MV-4-11 (cell line): Measurements from ENCODE around the gene CFAP221.
A peak's percentile ranks its signal among the peaks of the same experiment; 100 is the strongest.
"Not testable (repeated sequence)": the region's sequence is repeated elsewhere in the genome, so short reads cannot be mapped to it uniquely, and the experiment has no call there.

Source experiments
- DNase-seq: peaks from one replicate; lab custom pipeline; 2025; lab: John Stamatoyannopoulos, UW

CFAP221 gene

GRCh38 chr2:119590873-119591272, 46.6 kb downstream of the CFAP221 start:
- no peak for DNase-seq

- DNase-seq: no peak
Measured at GRCh38 chr2:119591523-119591922, 47.3 kb downstream of the CFAP221 start.

- DNase-seq: no peak
Measured at GRCh38 chr2:119592436-119592835, 48.2 kb downstream of the CFAP221 start.

- no peak for DNase-seq
Measured at GRCh38 chr2:119596638-119597037, 52.4 kb downstream of the CFAP221 start.

- DNase-seq: no peak
Measured at GRCh38 chr2:119598596-119599263, 54.5 kb downstream of the CFAP221 start.

GRCh38 chr2:119599384-119599783, 55.1 kb downstream of the CFAP221 start:
- DNase-seq: no peak

GRCh38 chr2:119605096-119605495, 60.8 kb downstream of the CFAP221 start:
- no peak for DNase-seq

- DNase-seq: no peak
Measured at GRCh38 chr2:119606674-119607073, 62.4 kb downstream of the CFAP221 start.

GRCh38 chr2:119608553-119608952, 64.3 kb downstream of the CFAP221 start:
- DNase-seq: no peak

- DNase-seq: no peak
Measured at GRCh38 chr2:119609337-119609736, 65.1 kb downstream of the CFAP221 start.

GRCh38 chr2:119614140-119614539, 69.9 kb downstream of the CFAP221 start:
- not testable (repeated sequence) for DNase-seq

GRCh38 chr2:119616421-119616820, 72.2 kb downstream of the CFAP221 start:
- peak; percentile 34 for DNase-seq

- DNase-seq: no peak
Measured at GRCh38 chr2:119617455-119617854, 73.2 kb downstream of the CFAP221 start.

- DNase-seq: not testable (repeated sequence)
Measured at GRCh38 chr2:119618725-119619124, 74.5 kb downstream of the CFAP221 start.

- DNase-seq: no peak
Measured at GRCh38 chr2:119625226-119625625, 81.0 kb downstream of the CFAP221 start.

GRCh38 chr2:119629323-119629825, 85.1 kb downstream of the CFAP221 start:
- DNase-seq: peak; percentile 95

- peak; percentile 92 for DNase-seq
Measured at GRCh38 chr2:119630121-119630520, 85.9 kb downstream of the CFAP221 start.

- no peak for DNase-seq
Measured at GRCh38 chr2:119637371-119637770, 93.1 kb downstream of the CFAP221 start.

GRCh38 chr2:119638246-119638645, 94.0 kb downstream of the CFAP221 start:
- DNase-seq: no peak

- DNase-seq: no peak
Measured at GRCh38 chr2:119638685-119639554, 94.7 kb downstream of the CFAP221 start.

- DNase-seq: peak; percentile 67
Measured at GRCh38 chr2:119641562-119642258, 97.5 kb downstream of the CFAP221 start.

GRCh38 chr2:119644186-119644585, 99.9 kb downstream of the CFAP221 start:
- no peak for DNase-seq
